ENCODE results near the gene MLLT3.

The MLLT3 gene

DNA sequence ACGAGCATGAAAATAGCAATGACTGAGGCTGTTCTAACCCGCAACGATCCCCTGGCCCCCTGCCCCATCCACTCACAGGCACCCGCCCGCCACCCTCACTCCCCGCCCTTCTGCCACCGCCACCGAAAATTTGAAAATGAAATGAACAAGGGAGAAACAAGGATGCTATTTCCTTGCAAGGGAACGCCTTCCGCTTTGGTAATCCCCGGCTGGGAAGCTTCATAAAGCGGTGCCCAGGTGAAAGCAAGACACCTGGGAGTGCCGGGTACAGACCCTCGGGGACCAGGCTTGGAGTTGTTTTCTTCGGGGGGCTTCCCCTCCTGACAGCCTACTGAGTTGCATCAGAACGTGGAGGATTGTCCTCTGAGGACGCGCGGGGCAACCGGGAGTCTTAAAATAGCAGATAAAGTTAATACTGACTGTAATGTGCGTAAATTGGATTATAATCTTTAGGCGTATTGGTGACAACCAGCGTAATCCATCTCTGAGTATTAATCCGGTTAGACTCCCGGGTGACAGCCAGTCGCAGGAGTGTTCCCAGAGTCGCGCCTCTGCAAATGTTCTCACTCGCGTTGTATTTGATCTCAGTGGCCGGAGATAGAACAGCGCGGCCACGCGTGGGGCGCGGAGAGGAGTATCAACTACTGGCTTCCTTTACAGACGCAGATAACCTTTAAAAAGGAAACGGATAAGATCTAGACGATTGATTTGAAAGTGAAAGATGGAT, 885 bp upstream of the MLLT3 start:
- Histone ChIP-seq H3K9ac (ENCODE audit: low read length) (no peak overlapping the region), H2BK12ac (ENCODE audit: low read length) (no peak overlapping the region), H4K8ac (ENCODE audit: low read depth, low read length) (no peak overlapping the region), H3K79me2 (ENCODE audit: control insufficient read depth, insufficient read depth, low read length, poor library complexity) (peaks cover 2% of the 10 kb centered on the region), H3K36me3 (ENCODE audit: control insufficient read depth in 1 of 2, insufficient read depth in 2 of 2, low read length in 2 of 2) (no peaks in the 10 kb centered on the region), H4K12ac (ENCODE audit: low read depth, low read length) (no peak overlapping the region), H3K4me1 (ENCODE audit: control insufficient read depth in 1 of 2, insufficient read depth in 2 of 2, low read length in 2 of 2) (peaks cover 4 to 6% of the 10 kb centered on the region in 2 experiments), H3K9me3 (ENCODE audit: insufficient read depth, low read depth, low read length) (peaks cover 3% of the 10 kb centered on the region), H3K23ac (ENCODE audit: low read length) (no peak overlapping the region), H3K4me2 (ENCODE audit: low read length) (peak overlapping the region; percentile 98), H3K79me1 (ENCODE audit: low read length) (no peaks in the 10 kb centered on the region), H3K4ac (ENCODE audit: low read depth, low read length) (no peak overlapping the region), H2BK120ac (ENCODE audit: insufficient read depth, low read length, poor library complexity) (no peak overlapping the region), H2AFZ (ENCODE audit: insufficient read depth, low read length, poor library complexity) (peak overlapping the region; percentile 52), H3K14ac (ENCODE audit: low read length) (no peak overlapping the region), H3K4me3 (ENCODE audit: low read depth, low read length) (peak overlapping the region; percentile 72), H3K18ac (ENCODE audit: low read length) (no peak overlapping the region), H3K27ac (ENCODE audit: low read depth, low read length) (no peak overlapping the region), H4K91ac (ENCODE audit: low read depth, low read length) (no peak overlapping the region), H2BK5ac (ENCODE audit: low read depth, low read length, poor library complexity) (no peak overlapping the region), H2AK5ac (ENCODE audit: low read length) (no peak overlapping the region), H3K27me3 (ENCODE audit: insufficient read depth, low read length) (peaks cover 16% of the 10 kb centered on the region)
- peak in 1 of 2 donors; percentile 37 for DNase-seq
- no CpG with 5 or more reads among the region's 40 CpGs for WGBS (ENCODE audit: extremely low coverage, insufficient coverage, insufficient read length)

DNA sequence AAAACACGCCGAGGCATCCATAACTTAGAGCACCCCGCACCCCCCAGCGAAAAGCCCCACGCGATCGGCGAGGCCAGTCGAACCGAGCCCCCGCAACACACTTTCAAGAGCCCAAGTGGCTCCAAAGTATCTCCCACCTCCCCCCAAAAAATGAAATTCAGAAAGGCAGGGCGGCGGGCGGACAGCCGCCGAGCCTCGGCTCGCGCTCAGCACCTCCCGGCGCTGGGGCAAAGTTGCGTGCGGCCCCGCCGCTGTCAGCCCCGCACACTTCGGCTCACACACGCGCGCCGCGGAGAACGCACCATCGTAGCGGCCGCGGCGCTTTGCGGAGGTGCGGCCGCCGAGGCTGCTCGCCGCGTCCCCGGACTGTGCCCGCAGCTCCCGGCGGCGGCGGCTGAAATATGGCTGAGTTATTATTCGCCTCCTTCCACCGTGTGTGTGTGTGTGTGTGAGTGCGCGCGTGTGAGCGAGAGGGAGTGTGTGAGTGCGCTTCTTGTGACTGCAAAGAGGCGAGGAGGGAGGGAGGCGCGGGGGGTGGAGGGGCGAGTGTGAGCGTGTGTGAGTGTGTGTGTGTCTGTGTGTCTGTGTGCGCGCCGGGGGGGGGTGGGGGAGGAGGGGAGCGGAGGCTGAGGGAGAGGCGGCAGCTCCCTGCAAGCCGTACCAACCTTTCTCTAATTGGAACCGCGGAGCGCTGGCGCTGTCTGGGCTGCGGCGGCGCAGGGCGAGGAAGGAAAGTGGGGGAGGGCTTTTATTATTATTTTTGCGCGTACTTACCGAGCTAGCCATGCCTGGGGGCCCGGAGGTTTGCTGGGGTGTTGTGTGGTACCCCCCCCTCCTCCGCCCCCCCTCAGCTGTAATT, 599 bp downstream of the MLLT3 start:
- H2AK5ac ChIP-seq (ENCODE audit: low read length), result no peak overlapping the region
- H3K36me3 ChIP-seq (ENCODE audit: control insufficient read depth in 1 of 2, insufficient read depth in 2 of 2, low read length in 2 of 2), result no peaks in the 10 kb centered on the region
- H3K79me2 ChIP-seq (ENCODE audit: control insufficient read depth, insufficient read depth, low read length, poor library complexity), result peaks cover 2% of the 10 kb centered on the region
- no peak overlapping the region for H3K23ac ChIP-seq (ENCODE audit: low read length)
- H3K14ac ChIP-seq (ENCODE audit: low read length), result no peak overlapping the region
- DNase-seq, result peak; percentile 51 to 81
- H2BK120ac ChIP-seq (ENCODE audit: insufficient read depth, low read length, poor library complexity), result no peak overlapping the region
- peaks cover 3% of the 10 kb centered on the region for H3K9me3 ChIP-seq (ENCODE audit: insufficient read depth, low read depth, low read length)
- peaks cover 4 to 6% of the 10 kb centered on the region in 2 experiments for H3K4me1 ChIP-seq (ENCODE audit: control insufficient read depth in 1 of 2, insufficient read depth in 2 of 2, low read length in 2 of 2)
- peak overlapping the region; percentile 91 for H3K4me3 ChIP-seq (ENCODE audit: low read depth, low read length)
- H2BK12ac ChIP-seq (ENCODE audit: low read length), result no peak overlapping the region
- H3K79me1 ChIP-seq (ENCODE audit: low read length), result no peaks in the 10 kb centered on the region
- H3K4me2 ChIP-seq (ENCODE audit: low read length), result peak overlapping the region; percentile 98
- peaks cover 16% of the 10 kb centered on the region for H3K27me3 ChIP-seq (ENCODE audit: insufficient read depth, low read length)
- no peak overlapping the region for H2BK5ac ChIP-seq (ENCODE audit: low read depth, low read length, poor library complexity)
- no peak overlapping the region for H4K91ac ChIP-seq (ENCODE audit: low read depth, low read length)
- H3K27ac ChIP-seq (ENCODE audit: low read depth, low read length), result peak overlapping the region; percentile 11
- peak overlapping the region; percentile 77 for H2AFZ ChIP-seq (ENCODE audit: insufficient read depth, low read length, poor library complexity)
- no peak overlapping the region for H3K4ac ChIP-seq (ENCODE audit: low read depth, low read length)
- H4K8ac ChIP-seq (ENCODE audit: low read depth, low read length), result no peak overlapping the region
- no peak overlapping the region for H4K12ac ChIP-seq (ENCODE audit: low read depth, low read length)
- H3K18ac ChIP-seq (ENCODE audit: low read length), result peak overlapping the region; percentile 50
- H3K9ac ChIP-seq (ENCODE audit: low read length), result peak overlapping the region; percentile 54
- no CpG with 5 or more reads among the region's 82 CpGs for WGBS (ENCODE audit: extremely low coverage, insufficient coverage, insufficient read length)

DNA sequence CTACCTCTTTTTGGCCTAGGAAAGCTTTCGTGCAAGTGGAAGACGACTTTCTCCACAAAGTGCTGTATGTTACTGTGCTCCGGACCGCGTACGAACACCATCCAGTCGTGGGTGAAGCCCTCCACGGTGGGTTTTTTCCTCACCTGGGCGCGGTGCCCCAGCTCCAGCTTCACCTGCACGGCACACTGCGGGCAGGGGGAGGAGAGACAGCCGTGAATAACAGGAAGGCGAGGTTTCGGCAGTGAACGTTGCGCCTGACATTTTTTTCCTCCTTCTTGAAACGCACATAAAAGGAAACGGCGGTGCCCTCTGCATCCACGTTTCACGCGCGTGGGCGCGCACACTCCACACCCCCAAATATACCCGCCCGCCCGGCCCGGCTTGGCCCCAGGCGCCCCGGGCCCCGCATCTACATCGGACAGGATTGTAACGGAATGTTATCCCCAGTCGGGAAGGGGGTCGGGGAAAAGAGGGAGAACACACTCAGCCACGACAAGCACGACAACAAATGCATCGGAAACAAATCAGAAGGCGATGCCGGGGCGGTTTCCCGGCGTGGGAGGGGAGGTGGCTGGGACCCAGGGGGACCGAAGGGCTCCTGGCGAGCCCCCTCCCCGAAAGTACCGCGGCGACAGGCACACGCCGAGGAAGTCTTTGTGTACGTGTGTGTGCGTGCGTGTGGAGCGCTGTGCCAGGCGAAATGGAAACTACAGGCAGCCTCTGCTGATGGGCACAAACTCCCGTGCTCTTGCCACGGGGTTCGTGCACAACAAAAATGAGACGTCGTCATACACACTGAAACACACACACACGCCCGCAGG, 1.4 kb downstream of the MLLT3 start:
- no peaks in the 10 kb centered on the region for H3K36me3 ChIP-seq (ENCODE audit: control insufficient read depth in 1 of 2, insufficient read depth in 2 of 2, low read length in 2 of 2)
- H3K14ac ChIP-seq (ENCODE audit: low read length), result no peak overlapping the region
- no peak overlapping the region for H3K27ac ChIP-seq (ENCODE audit: low read depth, low read length)
- whole genome bisulfite sequencing (ENCODE audit: extremely low coverage, insufficient coverage, insufficient read length), result no CpG with 5 or more reads among the region's 65 CpGs
- peak overlapping the region; percentile 34 for H3K23ac ChIP-seq (ENCODE audit: low read length)
- no peaks in the 10 kb centered on the region for H3K79me1 ChIP-seq (ENCODE audit: low read length)
- peaks cover 4 to 6% of the 10 kb centered on the region in 2 experiments for H3K4me1 ChIP-seq (ENCODE audit: control insufficient read depth in 1 of 2, insufficient read depth in 2 of 2, low read length in 2 of 2)
- peak overlapping the region; percentile 98 for H3K4me2 ChIP-seq (ENCODE audit: low read length)
- no peak overlapping the region for H2BK120ac ChIP-seq (ENCODE audit: insufficient read depth, low read length, poor library complexity)
- no peak overlapping the region for H4K8ac ChIP-seq (ENCODE audit: low read depth, low read length)
- H4K12ac ChIP-seq (ENCODE audit: low read depth, low read length), result no peak overlapping the region
- H3K27me3 ChIP-seq (ENCODE audit: insufficient read depth, low read length), result peaks cover 16% of the 10 kb centered on the region
- H2AK5ac ChIP-seq (ENCODE audit: low read length), result no peak overlapping the region
- peaks cover 3% of the 10 kb centered on the region for H3K9me3 ChIP-seq (ENCODE audit: insufficient read depth, low read depth, low read length)
- H3K9ac ChIP-seq (ENCODE audit: low read length), result peak overlapping the region; percentile 4
- no peak overlapping the region for H3K18ac ChIP-seq (ENCODE audit: low read length)
- H2BK12ac ChIP-seq (ENCODE audit: low read length), result no peak overlapping the region
- DNase-seq, result peak in 1 of 2 donors; percentile 50
- H4K91ac ChIP-seq (ENCODE audit: low read depth, low read length), result no peak overlapping the region
- peak overlapping the region; percentile 91 for H3K4me3 ChIP-seq (ENCODE audit: low read depth, low read length)
- H3K79me2 ChIP-seq (ENCODE audit: control insufficient read depth, insufficient read depth, low read length, poor library complexity), result peaks cover 2% of the 10 kb centered on the region
- no peak overlapping the region for H2BK5ac ChIP-seq (ENCODE audit: low read depth, low read length, poor library complexity)
- no peak overlapping the region for H3K4ac ChIP-seq (ENCODE audit: low read depth, low read length)
- H2AFZ ChIP-seq (ENCODE audit: insufficient read depth, low read length, poor library complexity), result peak overlapping the region; percentile 69

All from trophoblast cell (in vitro differentiated cells and primary cell).